Testis (tissue), 2 donors: ENCODE measurements around the gene SWSAP1.

Source experiments
- CTCF ChIP-seq, 3 experiments: fragments of 450-650 bp in 2 of 3; fragments of 200-600 bp in 1 of 3; sonication (generic) in 1 of 3; IDR thresholded peaks; one replicate each; pipeline ENCODE4 v1.5.1; 2016 to 2019; ENCODE audit warnings: antibody characterized with exemption in 3 of 3, mild to moderate bottlenecking in 2 of 3, moderate library complexity in 1 of 3
- POLR2A ChIP-seq: fragments of 450-650 bp; IDR thresholded peaks from one replicate; pipeline ENCODE4 v1.6.1; 2017; ENCODE audit warnings: antibody characterized with exemption, mild to moderate bottlenecking, moderate library complexity

GRCh38 chr19:11337080-11337479, 37.4 kb upstream of the SWSAP1 start:
- TF ChIP-seq CTCF (IDR thresholded peaks at IDR 0.05): no peak
- TF ChIP-seq POLR2A: no peak
